ENCODE measurements around the gene SEMA3B.
"Not testable (repeated sequence)": the region's sequence is repeated elsewhere in the genome, so short reads cannot be mapped to it uniquely, and the experiment has no call there.

The SEMA3B gene

DNA sequence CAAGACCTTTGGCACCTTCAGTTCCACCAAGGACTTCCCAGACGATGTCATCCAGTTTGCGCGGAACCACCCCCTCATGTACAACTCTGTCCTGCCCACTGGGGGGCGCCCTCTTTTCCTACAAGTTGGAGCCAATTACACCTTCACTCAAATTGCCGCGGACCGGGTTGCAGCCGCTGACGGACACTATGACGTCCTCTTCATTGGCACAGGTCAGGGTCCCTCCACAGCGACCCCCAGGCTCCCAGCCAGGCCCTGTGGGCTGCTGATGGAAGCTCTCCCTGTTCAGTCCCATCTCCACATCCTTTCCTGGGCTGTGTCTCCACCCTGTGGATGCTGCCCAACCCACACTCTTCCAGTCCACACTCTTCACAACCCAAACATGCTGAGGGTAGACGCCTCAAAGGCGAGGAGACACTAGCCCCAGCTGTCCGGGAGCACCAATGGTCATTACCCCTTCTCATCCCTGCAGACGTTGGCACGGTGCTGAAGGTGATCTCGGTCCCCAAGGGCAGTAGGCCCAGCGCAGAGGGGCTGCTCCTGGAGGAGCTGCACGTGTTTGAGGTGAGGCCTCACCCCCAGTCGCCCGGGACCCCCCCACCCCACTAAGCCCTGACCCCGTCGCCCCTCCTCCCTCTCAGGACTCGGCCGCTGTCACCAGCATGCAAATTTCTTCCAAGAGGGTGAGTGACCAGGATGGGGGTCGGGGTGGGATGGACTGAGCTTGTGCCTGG lies 5.6 kb downstream of the SEMA3B start:
- DNase-seq, result peak; percentile 63 to 72

DNA sequence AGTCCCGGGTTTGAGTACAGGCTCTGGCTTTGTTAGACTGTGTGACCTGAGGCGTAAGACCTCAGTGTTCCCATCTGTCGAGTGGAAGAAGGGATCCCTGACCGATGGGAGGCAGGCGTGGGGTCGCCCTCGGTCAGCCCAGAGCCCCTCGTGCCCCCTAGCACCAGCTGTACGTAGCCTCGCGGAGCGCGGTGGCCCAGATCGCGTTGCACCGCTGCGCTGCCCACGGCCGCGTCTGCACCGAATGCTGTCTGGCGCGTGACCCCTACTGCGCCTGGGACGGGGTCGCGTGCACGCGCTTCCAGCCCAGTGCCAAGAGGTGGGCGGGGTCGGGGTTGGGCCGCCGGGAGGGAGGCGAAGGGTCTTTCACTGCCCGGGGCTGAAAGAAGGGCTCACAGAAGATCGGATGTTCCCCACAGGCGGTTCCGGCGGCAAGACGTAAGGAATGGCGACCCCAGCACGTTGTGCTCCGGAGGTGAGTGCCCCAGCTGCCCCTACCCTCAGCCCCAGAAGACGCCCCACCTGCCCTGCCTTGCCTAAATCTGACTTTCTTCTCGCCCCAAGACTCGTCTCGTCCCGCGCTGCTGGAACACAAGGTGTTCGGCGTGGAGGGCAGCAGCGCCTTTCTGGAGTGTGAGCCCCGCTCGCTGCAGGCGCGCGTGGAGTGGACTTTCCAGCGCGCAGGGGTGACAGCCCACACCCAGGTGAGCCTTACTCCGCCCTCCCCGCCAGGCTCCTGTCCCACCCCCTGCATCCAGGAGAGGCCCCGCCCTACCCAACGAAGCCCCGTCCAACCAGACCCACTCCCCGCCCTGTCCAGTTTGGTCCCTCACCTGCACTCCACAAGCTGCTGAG lies 6.4 kb downstream of the SEMA3B start:
- no peak for DNase-seq

DNA sequence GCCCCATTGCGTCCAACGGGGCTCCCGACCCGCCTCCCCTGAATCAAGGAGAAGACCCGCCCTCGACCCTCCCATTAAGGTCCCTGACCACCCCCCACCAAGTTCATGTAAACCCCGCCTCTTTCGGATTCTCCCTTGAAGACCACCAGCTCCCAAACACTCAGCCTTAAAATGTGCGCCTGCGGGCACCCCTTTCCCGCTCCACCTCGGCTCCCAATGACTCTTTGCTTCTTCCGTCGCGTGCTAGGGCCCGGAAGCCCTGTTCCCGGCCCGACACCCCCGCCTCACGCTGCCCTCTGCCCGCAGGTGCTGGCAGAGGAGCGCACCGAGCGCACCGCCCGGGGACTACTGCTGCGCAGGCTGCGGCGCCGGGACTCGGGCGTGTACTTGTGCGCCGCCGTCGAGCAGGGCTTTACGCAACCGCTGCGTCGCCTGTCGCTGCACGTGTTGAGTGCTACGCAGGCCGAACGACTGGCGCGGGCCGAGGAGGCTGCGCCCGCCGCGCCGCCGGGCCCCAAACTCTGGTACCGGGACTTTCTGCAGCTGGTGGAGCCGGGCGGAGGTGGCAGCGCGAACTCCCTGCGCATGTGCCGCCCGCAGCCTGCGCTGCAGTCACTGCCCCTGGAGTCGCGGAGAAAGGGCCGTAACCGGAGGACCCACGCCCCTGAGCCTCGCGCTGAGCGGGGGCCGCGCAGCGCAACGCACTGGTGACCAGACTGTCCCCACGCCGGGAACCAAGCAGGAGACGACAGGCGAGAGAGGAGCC lies 7.2 kb downstream of the SEMA3B start:
- DNase-seq, result no peak

DNA sequence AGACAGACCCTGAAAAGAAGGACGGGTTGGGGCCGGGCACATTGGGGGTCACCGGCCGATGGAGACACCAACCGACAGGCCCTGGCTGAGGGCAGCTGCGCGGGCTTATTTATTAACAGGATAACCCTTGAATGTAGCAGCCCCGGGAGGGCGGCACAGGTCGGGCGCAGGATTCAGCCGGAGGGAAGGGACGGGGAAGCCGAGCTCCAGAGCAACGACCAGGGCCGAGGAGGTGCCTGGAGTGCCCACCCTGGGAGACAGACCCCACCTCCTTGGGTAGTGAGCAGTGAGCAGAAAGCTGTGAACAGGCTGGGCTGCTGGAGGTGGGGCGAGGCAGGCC lies 7.8 kb downstream of the SEMA3B start:
- no peak for DNase-seq

DNA sequence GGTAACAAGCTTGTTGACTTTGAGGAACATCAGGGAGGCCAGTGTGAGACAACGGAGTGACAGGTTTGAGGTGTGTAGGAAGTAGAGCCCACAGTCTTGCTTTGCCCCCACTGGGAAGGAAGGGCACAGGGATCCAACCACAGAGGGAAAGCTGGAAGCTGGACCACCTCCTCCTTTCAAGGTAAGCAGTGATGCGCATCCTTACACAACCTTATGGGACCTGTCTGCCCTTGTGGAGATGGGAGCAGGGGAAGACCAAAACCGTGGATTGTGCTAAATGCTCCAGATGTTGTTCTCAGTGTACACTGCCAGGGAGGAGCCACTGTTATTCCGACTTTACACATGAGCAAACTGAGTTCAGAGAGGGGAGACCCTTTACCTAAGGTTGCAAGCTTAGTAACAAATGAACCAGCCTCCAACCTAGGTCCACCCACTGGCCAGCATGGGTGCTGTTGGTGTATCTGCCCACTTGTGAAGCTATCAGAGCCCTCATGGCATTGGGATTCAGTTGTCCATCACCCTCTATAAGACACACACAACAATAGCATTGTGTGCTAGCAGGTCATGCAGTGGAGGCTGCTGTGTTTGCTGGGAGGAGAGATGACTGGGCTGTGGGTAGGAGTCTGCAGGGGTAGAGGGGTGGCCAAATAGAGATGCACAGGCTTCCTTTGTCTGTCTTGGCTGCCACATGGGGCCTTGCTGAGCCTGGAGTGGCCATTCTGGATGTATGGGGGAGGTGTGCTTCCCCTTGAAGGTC lies 9.4 kb downstream of the SEMA3B start:
- DNase-seq, result no peak

DNA sequence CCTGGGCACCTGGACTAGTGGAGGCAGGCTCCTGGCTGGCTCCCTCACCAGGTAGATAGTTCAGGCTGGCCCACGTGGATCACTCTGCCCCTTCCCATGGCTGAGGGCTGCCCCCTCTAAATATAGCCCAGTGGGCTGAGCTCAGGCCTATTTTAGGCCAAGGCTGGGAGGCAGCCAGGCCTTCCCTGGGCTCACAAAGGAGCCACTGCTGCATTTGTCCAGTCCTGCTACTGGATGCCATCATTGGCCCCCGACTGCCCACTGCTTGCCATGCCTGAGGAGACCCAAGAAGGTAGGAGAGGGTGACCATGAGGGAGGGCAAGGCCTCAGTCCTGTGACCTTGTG lies 9.9 kb downstream of the SEMA3B start, which contains the start of gene LSMEM2:
Gene LSMEM2 (plus strand): TSS at position 208 of the 345 bp plus-strand sequence. CDS start 27 bp downstream, at position 235.
- no peak for DNase-seq

DNA sequence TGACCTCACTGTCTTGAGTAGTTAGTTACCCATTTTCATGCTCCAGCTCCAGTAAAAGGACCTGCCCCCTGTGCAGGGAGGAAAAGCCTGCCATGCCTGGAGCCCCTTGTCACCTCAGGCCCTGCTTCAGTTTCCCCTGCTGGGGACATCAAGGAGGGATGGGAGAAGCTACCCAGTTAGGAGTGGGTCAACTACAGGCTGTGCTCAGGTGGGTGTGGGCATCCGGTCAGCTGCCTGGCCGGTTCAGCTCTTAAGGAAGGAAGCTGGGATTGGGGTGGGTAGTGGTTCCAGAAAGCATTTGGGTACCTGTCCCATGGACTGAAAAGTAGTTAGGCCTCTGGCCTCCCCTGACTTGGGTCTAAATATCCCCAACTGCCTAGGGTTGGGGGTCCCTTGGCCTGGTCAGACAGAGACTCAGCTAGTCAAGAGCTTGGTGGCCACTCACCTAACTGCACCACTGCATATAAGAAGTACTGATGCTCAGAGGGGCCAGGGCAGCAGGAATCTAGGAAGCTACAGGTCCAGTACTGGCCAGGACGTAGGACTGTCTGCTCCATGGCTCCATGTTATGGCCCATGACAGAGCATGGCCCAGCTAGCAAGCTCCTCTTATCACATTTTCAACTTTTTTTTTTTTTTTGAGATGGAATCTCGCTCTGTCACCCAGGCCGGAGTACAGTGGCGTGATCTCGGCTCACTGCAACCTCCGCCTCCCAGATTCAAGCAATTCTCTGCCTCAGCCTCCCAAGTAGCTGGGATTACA lies 10.5 kb downstream of the SEMA3B start:
- no peak for DNase-seq

DNA sequence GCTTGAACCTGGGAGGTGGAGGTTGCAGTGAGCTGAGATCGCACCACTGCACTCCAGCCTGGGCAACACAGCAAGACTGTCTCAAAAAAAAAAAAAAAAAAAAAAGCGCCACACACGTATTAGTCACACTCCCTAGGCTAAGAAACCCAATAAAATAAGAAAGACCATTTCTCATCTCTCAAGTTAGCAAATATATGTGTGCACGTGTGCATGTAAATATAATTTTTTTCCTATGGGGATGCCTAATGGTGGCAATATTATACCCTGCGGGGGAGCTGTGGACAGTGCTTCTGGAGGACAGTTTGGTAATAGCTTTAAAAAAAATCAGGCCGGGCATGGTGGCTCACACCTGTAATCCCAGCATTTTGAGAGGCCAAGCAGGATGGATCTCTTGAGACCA lies 15.2 kb downstream of the SEMA3B start:
- DNase-seq, result not testable (repeated sequence)

DNA sequence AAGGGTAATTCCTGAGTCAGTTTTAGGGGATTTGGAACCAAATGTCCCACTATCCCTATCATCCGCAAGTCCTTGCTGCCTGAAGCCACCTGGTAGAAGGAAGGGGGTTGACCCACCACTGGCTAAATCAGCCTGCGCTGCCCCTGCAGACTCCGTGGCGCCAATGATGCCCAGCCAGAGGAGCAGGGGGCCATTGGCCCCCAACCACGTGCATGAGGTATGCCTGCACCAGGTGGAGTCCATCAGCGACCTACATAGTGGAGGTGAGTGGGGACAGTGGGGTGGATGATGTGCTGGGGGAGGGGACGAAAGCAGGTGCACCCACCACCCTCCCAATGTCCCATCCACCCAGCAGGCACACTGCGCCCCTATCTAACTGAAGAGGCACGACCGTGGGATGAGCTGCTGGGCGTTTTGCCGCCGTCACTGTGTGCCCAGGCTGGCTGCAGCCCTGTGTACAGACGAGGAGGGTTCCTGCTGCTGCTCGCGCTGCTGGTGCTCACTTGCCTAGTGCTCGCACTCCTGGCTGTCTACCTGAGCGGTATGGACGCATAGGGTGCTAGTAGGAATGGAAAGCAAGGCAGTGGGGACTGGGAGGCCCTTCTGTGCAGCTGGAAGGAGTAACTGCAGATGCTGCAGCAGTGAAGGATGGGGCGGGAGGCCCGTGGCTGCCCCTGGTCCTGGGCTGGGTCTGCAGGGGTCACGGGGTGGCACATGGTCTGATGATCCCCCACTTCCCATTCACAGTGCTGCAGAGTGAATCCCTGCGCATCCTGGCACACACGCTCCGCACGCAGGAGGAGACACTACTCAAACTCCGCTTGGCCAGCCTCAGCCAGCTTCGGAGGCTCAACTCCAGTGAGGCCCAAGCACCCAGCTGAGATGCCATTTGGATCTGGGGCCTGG lies 17.6 kb downstream of the SEMA3B start:
- DNase-seq, result no peak

DNA sequence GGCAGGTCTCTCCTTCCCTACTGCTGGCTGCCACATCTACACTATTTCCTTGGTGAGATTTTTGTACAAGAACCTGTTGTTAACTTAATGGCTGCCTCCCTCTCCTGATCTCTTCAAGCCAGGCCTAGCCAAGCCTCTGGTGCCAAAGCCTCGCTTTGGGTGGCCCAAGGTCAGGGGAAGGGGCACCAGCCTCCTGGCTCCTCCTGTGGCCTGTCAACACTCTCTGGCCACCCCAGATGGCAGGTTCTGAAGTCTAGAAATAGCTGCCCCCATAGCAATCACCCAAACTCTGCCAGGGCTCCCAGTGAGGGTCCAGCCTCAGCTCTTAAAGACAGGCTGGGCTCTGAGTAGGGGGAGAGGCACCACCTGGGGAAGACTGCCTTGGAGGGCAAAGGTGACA lies 18.3 kb downstream of the SEMA3B start:
- DNase-seq, result no peak

DNA sequence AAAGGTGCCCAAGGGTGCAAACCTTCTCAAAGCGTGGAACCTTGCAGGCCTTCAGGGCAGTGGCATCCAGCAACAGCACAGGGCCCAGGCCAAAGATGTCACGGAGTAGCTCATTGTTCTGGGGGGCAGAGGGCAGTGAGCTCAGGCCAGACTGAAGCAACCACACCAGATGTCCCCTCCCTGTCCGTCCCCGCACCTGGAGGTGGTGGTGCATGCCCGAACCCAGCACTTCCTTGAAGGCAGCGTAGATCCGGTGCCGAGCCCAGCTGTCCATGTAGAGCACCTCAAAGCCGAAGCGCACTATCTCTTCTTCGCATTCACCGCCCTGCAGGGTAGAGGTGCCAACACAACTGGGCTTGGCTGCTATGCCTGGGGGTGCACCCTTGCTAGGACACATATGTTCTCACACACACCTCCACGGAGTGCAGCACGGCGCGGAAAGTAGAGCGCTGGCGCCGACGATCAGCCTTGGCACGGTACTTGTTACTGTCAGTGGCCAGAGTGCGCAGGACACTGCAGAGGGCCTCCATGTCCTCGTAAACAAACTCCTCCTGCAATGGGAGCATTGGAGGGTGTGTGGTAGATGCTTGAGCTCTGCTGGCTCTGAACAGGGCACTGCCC lies 19.6 kb downstream of the SEMA3B start:
- no peak for DNase-seq

DNA sequence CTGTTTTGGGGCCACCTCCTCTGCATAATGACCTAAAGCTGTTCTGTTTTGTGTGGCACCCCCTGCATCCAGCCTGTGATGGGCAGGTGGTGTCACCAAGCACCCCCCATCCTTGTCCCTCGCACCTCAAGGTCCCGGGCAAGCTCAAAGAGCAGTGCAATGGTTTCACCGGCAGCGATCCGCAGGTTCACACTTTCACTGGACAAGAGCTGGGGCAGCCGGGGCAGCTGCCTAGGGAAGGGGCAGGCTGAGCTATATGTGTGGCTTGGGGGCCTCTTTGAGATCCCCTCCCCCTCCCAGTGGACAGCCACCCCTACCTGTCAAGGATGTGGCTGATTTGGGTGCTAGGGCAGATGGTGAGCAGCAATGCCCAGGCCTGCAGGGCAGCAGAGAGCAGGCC lies 20.2 kb downstream of the SEMA3B start:
- no peak for DNase-seq

DNA sequence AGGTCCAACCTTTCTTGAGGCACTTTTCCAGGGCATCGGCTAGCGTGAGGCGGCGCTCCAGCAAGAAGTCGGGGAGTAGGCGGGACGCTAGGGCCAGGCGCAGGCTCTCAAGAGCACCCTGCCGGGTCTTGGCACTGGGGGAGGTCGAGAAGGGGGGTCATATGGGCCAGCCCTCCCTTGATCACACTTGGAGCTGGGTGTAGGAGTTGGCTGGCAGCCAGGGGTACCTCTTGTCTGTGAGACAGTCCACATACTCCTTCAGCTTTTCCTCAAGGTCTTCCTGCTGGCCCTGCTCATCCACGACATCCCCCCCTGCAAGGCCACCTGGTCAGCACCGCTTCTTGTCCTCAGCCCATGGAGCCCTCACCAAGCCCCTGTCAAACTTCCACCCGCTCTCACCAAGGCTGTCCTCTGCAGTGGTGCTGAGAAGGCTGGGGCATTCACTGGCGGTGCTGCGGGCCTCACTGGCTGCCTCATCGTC lies 21.3 kb downstream of the SEMA3B start:
- no peak for DNase-seq

DNA sequence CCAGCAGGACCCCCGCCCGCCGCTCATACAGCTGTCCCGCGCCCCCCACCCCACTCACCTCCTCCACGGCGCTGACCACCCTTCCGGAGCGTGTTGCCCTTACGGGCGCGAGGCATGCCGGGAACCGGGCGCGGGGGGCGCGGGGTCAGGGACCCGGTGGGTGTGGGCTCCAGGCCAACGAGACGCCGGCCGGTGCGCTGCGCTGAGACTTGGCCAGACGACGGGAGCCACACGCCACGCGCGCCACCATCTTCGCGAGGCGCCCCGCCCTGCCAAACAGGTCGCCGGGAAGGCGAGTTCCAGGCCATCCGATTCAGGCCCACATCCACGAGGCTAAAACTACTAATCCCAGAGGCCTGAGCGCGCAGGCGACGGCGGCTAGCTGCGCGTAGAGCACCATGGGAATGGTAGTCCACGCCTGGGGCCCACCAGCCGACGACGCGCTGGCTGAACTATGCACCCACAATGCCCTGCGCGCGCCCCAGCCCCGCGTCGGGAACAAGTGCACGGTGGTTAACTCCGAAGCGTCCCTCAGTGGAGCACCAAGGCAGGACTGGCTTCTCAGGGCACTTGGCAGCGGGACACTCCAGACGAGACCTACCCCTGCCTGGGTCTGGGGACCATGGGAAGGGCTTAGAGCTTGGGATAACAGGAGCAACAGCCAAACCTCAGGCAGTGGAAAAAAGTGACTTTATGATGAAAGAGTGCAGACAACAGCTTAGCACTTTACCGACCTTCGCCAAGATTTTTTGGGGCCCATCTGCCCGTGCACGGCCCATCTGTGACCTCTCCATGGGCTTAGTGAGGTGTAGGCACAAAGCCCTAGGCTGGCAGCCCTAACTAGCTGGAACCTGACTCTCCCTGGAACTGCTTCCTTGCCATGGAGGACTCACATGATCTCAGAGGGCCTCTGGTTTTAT lies 23.5 kb downstream of the SEMA3B start, which contains the start of gene IFRD2:
Gene IFRD2 (minus strand): TSS at position 271 of the 920 bp plus-strand sequence. CDS start 155 bp downstream, at position 116.
- DNase-seq, result peak; percentile 94 to 95

DNA sequence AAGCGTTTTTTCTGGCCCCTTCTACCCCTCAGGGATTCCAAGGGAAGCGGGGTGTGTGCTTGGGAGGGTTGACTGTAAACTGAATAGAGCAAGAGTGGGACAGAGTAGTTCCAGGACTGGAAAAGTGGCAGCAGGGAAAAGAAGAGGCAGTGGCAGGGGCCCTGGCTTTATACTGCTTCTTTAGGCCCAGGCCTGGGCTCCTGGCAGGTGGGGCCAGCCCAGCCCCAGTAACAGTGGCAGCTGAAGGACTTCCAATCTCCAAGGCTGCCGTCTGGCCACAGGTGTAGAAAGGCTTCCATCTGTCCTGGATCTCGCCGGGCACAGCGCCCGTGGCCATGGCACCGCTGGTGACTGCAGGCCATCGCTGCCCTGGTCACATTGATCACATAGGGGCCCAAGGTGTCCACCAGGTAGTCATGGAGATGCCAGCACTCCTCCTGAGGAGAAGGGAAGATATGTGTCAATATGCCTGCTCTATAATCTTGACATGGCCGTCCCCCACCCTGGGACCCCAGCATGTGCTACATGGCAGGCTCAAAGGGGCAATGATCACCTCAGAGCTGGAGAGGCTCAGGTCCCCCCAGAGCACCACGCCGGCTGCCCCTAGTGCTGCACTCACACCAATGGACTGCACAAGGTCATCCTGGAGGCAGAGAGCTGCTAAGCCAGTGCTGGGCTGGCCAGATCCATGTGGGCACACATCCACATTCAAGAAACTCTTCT lies 24.3 kb downstream of the SEMA3B start:
- no peak for DNase-seq

DNA sequence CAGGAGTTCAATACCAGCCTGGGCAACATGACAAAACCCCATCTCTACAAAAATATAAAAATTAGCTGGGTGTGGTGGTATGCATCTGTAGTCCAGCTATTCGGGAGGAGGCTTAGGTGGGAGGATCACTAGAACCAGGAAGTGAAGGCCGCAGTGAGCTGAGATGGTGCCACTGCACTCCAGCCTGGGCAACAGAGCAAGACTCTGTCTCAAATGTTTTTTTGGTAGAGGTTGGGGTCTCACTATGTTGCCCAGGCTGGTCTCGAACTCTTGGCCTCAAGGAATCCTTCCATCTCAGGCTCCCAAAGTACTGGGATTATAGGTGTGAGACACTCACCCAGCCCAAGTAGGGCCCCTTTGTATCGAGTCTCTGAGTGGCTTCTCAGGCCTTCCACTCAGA lies 25.1 kb downstream of the SEMA3B start:
- no peak for DNase-seq

DNA sequence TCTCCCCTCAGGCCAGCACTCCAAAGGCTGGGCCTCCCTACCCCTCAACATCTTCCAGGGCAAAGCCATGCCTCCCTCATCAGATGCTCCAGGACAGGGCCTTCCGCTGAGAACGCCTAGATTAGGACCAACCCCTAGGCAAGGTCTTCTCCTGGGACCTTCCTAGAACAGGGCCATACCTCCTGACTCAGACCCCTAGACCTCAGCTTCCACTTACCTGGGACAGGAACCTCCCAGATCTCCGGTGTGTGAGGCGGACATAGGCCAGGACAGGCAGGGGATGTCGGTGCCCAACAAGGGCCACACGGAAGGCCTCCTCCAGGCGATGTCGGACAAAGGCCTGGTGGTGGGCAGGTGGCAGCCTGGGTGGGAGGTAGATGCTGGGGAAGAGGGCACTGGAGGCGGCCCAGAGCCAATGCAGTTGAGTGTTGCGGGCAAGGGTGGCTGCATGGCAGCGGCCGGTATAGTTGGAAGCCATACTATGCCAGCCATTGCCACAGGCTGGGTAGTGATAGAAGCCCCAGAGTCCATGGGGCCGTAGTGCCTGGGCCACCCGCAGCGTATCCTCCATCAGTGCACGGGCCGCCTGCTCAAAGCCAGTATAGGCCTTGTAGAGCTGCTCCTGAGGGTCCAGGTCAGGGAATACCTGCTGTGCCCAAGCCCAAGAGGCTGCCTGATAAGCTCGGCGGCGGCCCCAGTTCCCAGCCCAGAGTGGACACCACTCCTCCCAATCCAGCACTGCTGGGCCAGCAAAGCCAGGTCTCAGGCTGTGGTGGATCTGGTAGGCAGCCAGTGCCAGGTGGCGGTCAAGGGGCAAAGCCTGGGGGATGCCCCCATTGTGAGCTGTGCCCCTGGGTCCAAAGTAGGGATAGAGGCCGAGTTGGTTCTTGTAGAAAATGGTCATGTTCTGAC lies 25.8 kb downstream of the SEMA3B start:
- DNase-seq, result no peak
